H1 (cell line): Measurements from ENCODE around the gene USP9Y. TPM values are rescaled to one million over a fixed set of nuclear protein-coding genes. Genes with fewer than 3 reads are reported as not detected.

ENCODE experiments used
- EZH2 ChIP-seq: fragments of 200-600 bp; sonication (generic); IDR thresholded peaks from 2 replicates; pipeline ENCODE4 v1.7.1; 2012; ENCODE audit warnings: low read depth, mild to moderate bottlenecking, moderate library complexity, low read length, inconsistent platforms; ENCODE audit not compliant: severe bottlenecking
- FOSL1 ChIP-seq: IDR thresholded peaks from 2 replicates; pipeline ENCODE4 v1.6.1; 2011; ENCODE audit warnings: mild to moderate bottlenecking, low read depth, low read length, moderate library complexity; ENCODE audit not compliant: insufficient read depth
- NANOG ChIP-seq: IDR thresholded peaks from 2 replicates; pipeline ENCODE4 v1.6.1; 2011; ENCODE audit warnings: low read length, low read depth, mild to moderate bottlenecking, inconsistent platforms; ENCODE audit not compliant: insufficient read depth, poor library complexity, severe bottlenecking
- POLR2A ChIP-seq, 2 experiments: IDR thresholded peaks; 1 replicate in 1 of 2; 2 replicates in 1 of 2; pipeline ENCODE4 v1.6.1; 2011; ENCODE audit warnings: low read depth in 2 of 2, low read length in 2 of 2, mild to moderate bottlenecking in 2 of 2; ENCODE audit errors: control extremely low read depth in 1 of 2
- TEAD4 ChIP-seq: IDR thresholded peaks from 2 replicates; pipeline ENCODE4 v1.6.1; 2012; ENCODE audit warnings: low read depth, low read length, inconsistent platforms, mixed read lengths
- polyA plus RNA-seq, 7 experiments: library from polyadenylated mRNA; depleted of rRNA in 3 of 7; stranded (reverse) in 5 of 7; unstranded in 2 of 7; fragments of >200 nt in 5 of 7; fragments of 200-250 nt in 2 of 7; gene quantifications; 1 replicate in 5 of 7; 2 replicates in 1 of 7; 4 replicates in 1 of 7; pipeline versions ENCODE4 v1.2.1 to v1.2.3, GENCODE V29; 2011 to 2013; ENCODE audit warnings: missing spikeins in 2 of 7, mixed read lengths in 2 of 7
- total RNA-seq: library from RNA; stranded (reverse); fragmentation: NEBNext Ultra II Directional; extraction: Animal tissue kit (Norgen Biotek cat#: 25700); gene quantifications from 2 replicates; pipeline ENCODE4 v1.2.1, GENCODE V29; 2021

The USP9Y gene
- total and polyA plus RNA-seq, 2 of the 8 experiments (the other 6 are each of a cell fraction or from before 2014, with no cell fraction given) = 28.3 to 34.1 TPM

GRCh38 chrY:12701181-12701695 lies at the start of gene USP9Y (continued):
- no peak for TF ChIP-seq FOSL1
- TF ChIP-seq NANOG = no peak
- TF ChIP-seq EZH2 = no peak
- TF ChIP-seq POLR2A (IDR thresholded peaks at IDR 0.05; ENCODE audit: control extremely low read depth in 1 of 2, low read depth in 2 of 2, low read length in 2 of 2) = no peak
- no peak for TF ChIP-seq TEAD4
